ENCODE measurements around the gene CCR5.

CCR5 gene

GRCh38 chr3:46393011-46393410 is 22.3 kb downstream of the CCR5 start:
- TF ChIP-seq CTCF (IDR thresholded peaks at IDR 0.05; ENCODE audit: low read depth, low read length, missing control alignments), result no peak
- DNase-seq (ENCODE audit: low read depth), result no peak
- in situ Hi-C loops (cut with HindIII; ENCODE audit: low sequenced_read_pairs), result no loop called here
- no peak overlapping the region for H3K4me3 ChIP-seq (ENCODE audit: low read depth, low read length)

- TF ChIP-seq CTCF (IDR thresholded peaks at IDR 0.05; ENCODE audit: low read depth, low read length, missing control alignments), result no peak
- in situ Hi-C loops (cut with HindIII; ENCODE audit: low sequenced_read_pairs), result no loop called here
Observed at GRCh38 chr3:46393554-46394434, 23.0 kb downstream of the CCR5 start.

GRCh38 chr3:46395210-46395661 is 24.5 kb downstream of the CCR5 start:
- in situ Hi-C loops (cut with HindIII; ENCODE audit: low sequenced_read_pairs), result no loop called here
- DNase-seq (ENCODE audit: low read depth), result no peak
- no peak for TF ChIP-seq CTCF (IDR thresholded peaks at IDR 0.05; ENCODE audit: low read depth, low read length, missing control alignments)
- no peak overlapping the region for H3K4me3 ChIP-seq (ENCODE audit: low read depth, low read length)

More at GRCh38 chr3:46393554-46394434, 23.0 kb downstream of the CCR5 start:
- no peak for DNase-seq (ENCODE audit: low read depth)
- no peak overlapping the region for H3K4me3 ChIP-seq (ENCODE audit: low read depth, low read length)

DNA sequence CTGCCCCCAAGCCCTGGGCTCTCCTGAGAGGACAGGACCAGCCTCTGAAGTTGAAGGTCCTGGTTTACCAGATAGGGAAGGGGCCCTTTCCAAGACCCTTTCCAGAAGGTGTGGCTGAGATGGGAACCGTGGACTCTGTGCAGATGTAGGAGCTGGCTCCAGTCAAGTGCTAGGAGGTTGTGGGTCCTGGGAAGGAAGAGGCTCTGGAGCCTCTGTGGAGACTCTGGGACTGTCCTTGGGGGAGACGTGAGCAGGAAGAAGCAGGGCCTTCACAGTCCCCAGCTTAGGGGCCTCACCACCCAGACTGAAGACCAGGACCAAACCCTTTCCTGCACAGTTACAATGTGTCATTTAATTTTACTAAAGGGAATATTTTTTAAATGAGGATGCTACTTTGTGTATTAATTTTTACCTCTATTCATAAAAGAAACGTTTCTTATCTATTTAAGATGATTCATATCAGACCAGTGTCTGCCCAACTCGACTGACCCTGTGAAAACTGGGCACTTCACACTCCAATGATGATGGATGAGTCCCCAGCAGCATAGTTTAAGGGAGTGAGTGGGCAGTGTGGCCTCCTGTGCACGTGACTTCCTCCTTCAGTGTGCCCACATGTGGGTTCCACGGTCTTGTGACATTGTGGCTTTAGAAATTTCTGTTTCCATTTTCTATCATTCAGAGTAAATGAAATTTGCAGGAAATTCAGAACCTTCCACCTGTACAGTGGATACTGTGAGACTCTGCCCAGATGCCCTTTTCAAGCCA is 25.2 kb downstream of the CCR5 start:
- no peak for DNase-seq (ENCODE audit: low read depth)
- in situ Hi-C loops (cut with HindIII; ENCODE audit: low sequenced_read_pairs), result no loop called here
- H3K4me3 ChIP-seq (ENCODE audit: low read depth, low read length), result no peak overlapping the region
- TF ChIP-seq CTCF (IDR thresholded peaks at IDR 0.05; ENCODE audit: low read depth, low read length, missing control alignments), result no peak

GRCh38 chr3:46397111-46397510 is 26.4 kb downstream of the CCR5 start:
- no peak overlapping the region for H3K4me3 ChIP-seq (ENCODE audit: low read depth, low read length)
- in situ Hi-C loops (cut with HindIII; ENCODE audit: low sequenced_read_pairs), result no loop called here
- DNase-seq (ENCODE audit: low read depth), result no peak
- TF ChIP-seq CTCF (IDR thresholded peaks at IDR 0.05; ENCODE audit: low read depth, low read length, missing control alignments), result no peak

DNA sequence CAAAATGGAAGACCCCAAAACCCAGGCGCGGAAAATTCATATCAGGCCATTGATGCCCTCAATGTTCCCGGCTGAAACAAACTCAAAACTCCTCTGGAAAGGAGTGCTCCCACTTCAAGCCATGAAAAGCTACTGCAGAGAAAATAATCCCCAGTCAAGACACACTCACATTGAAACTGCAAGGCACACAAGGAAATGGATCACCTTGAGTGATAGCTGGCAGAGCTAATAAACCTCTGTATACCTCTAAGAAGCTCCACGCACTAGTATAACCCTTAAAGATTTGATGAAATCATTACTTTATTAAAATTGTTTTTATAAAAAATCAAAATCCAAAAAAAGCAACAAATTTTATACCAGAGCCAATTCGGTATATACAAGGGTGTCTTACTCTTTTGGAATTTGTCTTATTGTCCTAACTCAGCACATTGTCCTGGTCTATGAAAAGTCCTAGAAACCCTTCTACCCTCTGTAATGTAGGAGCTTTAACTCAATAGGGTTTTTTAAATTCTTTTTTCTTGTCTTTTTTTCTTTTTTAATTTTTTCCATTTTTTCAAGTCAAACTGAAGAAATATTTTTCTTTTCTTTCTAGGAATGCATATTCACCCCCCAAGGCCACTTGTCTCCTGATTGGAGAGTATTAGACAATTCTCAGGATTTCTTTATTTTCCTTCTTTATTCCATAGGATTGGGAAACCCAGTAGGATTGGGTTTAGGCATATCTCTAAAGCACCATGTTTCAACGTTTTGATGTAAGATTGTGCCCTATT is 27.6 kb downstream of the CCR5 start:
- no peak for TF ChIP-seq CTCF (IDR thresholded peaks at IDR 0.05; ENCODE audit: low read depth, low read length, missing control alignments)
- in situ Hi-C loops (cut with HindIII; ENCODE audit: low sequenced_read_pairs), result no loop called here
- H3K4me3 ChIP-seq (ENCODE audit: low read depth, low read length), result no peak overlapping the region
- DNase-seq (ENCODE audit: low read depth), result no peak

Data from astrocyte of the cerebellum (primary cell).